ENCODE measurements around the gene PHOX2B. TPM values are rescaled to one million over a fixed set of nuclear protein-coding genes. Genes with fewer than 3 reads are reported as not detected.

Gene PHOX2B
- total RNA-seq, 1 experiment from 2014 or later: not detected

- peaks cover 49% of the 10 kb centered on the region for H3K27me3 Mint-ChIP-seq (ENCODE audit: unreplicated experiment)
- intact Hi-C loops (cut with micrococcal nuclease; ENCODE audit: unreplicated experiment): no loop called here
- TF ChIP-seq CTCF (IDR thresholded peaks at IDR 0.05; ENCODE audit: unreplicated experiment): no peak
These were observed 16.9 kb downstream of the PHOX2B start for GRCh38 chr4:41731569-41732126.

GRCh38 chr4:41728573-41728913, 20.0 kb downstream of the PHOX2B start:
- Mint-ChIP-seq H3K27ac (ENCODE audit: unreplicated experiment) (no peak overlapping the region), H3K4me1 (ENCODE audit: low read depth, unreplicated experiment) (no peaks in the 10 kb centered on the region), H3K4me3 (ENCODE audit: low read depth, unreplicated experiment) (no peak overlapping the region), H3K27me3 (ENCODE audit: unreplicated experiment) (peaks cover 61% of the 10 kb centered on the region), H3K9me3 (ENCODE audit: low read depth, unreplicated experiment) (peaks cover 5% of the 10 kb centered on the region), H3K36me3 (ENCODE audit: insufficient read depth, unreplicated experiment) (no peaks in the 10 kb centered on the region)
- intact Hi-C loops (cut with micrococcal nuclease; ENCODE audit: unreplicated experiment): no loop called here
- no TSS peak for BruUV-seq (replicated peaks)
- CTCF ChIA-PET: no interaction called here
- no peak for DNase-seq
- TF ChIP-seq CTCF (IDR thresholded peaks at IDR 0.05; ENCODE audit: unreplicated experiment): no peak

More at GRCh38 chr4:41731569-41732126, 16.9 kb downstream of the PHOX2B start:
- CTCF ChIA-PET: no interaction called here
- H3K9me3 Mint-ChIP-seq (ENCODE audit: low read depth, unreplicated experiment): no peaks in the 10 kb centered on the region
- H3K36me3 Mint-ChIP-seq (ENCODE audit: insufficient read depth, unreplicated experiment): no peaks in the 10 kb centered on the region
- no TSS peak for BruUV-seq (replicated peaks)
- H3K4me3 Mint-ChIP-seq (ENCODE audit: low read depth, unreplicated experiment): no peak overlapping the region
- H3K4me1 Mint-ChIP-seq (ENCODE audit: low read depth, unreplicated experiment): no peaks in the 10 kb centered on the region
- no peak overlapping the region for H3K27ac Mint-ChIP-seq (ENCODE audit: unreplicated experiment)
- DNase-seq: no peak

GRCh38 chr4:41727861-41728572, 20.5 kb downstream of the PHOX2B start:
- CTCF ChIA-PET: no interaction called here
- no peaks in the 10 kb centered on the region for H3K4me1 Mint-ChIP-seq (ENCODE audit: low read depth, unreplicated experiment)

GRCh38 chr4:41725254-41725653, 23.3 kb downstream of the PHOX2B start:
- H3K4me3 Mint-ChIP-seq (ENCODE audit: low read depth, unreplicated experiment): no peak overlapping the region
- no peaks in the 10 kb centered on the region for H3K4me1 Mint-ChIP-seq (ENCODE audit: low read depth, unreplicated experiment)
- CTCF ChIA-PET: no interaction called here
- TF ChIP-seq CTCF (IDR thresholded peaks at IDR 0.05; ENCODE audit: unreplicated experiment): no peak
- no peak overlapping the region for H3K27ac Mint-ChIP-seq (ENCODE audit: unreplicated experiment)
- intact Hi-C loops (cut with micrococcal nuclease; ENCODE audit: unreplicated experiment): no loop called here
- DNase-seq: no peak
- peaks cover 5% of the 10 kb centered on the region for H3K9me3 Mint-ChIP-seq (ENCODE audit: low read depth, unreplicated experiment)
- H3K27me3 Mint-ChIP-seq (ENCODE audit: unreplicated experiment): peaks cover 53% of the 10 kb centered on the region
- H3K36me3 Mint-ChIP-seq (ENCODE audit: insufficient read depth, unreplicated experiment): no peaks in the 10 kb centered on the region
- BruUV-seq (replicated peaks): no TSS peak

More at GRCh38 chr4:41727861-41728572, 20.5 kb downstream of the PHOX2B start:
- DNase-seq: no peak
- no peak for TF ChIP-seq CTCF (IDR thresholded peaks at IDR 0.05; ENCODE audit: unreplicated experiment)
- H3K36me3 Mint-ChIP-seq (ENCODE audit: insufficient read depth, unreplicated experiment): no peaks in the 10 kb centered on the region
- intact Hi-C loops (cut with micrococcal nuclease; ENCODE audit: unreplicated experiment): no loop called here
- H3K27ac Mint-ChIP-seq (ENCODE audit: unreplicated experiment): no peak overlapping the region
- H3K27me3 Mint-ChIP-seq (ENCODE audit: unreplicated experiment): peaks cover 61% of the 10 kb centered on the region
- no peak overlapping the region for H3K4me3 Mint-ChIP-seq (ENCODE audit: low read depth, unreplicated experiment)
- BruUV-seq (replicated peaks): no TSS peak
- H3K9me3 Mint-ChIP-seq (ENCODE audit: low read depth, unreplicated experiment): peaks cover 5% of the 10 kb centered on the region
